WTC11 (cell line): Measurements from ENCODE around the gene NOA1. TPM values are rescaled to one million over a fixed set of nuclear protein-coding genes. Genes with fewer than 3 reads are reported as not detected.

Source experiments
- ATAC-seq: fragments of 200-7000 bp; cut with Tn5 transposase; 2 replicates; pipeline ENCODE4 v1.10.0; 2021; ENCODE audit warnings: mild to moderate bottlenecking, moderate library complexity
- CTCF ChIA-PET: fragments of 300-600 bp; sonication (Branson Sonifier 250); formaldehyde crosslinking; loops from one replicate; lab custom pipeline; 2021; ENCODE audit warnings: antibody characterized with exemption; lab: Charles Lee
- POLR2A ChIA-PET: fragments of 350-600 bp; sonication (Branson Sonifier 250); formaldehyde crosslinking; loops from one replicate; lab custom pipeline; 2021; ENCODE audit warnings: antibody characterized with exemption; lab: Charles Lee
- DNase-seq: peaks from one replicate; pipeline ENCODE4 v3.0.0; 2021; ENCODE audit warnings: low spot score
- H3K27ac Mint-ChIP-seq: 2 replicates; pipeline ENCODE4 v1.8.0; 2021; ENCODE audit warnings: mixed read lengths
- H3K27me3 Mint-ChIP-seq: 2 replicates; pipeline ENCODE4 v1.8.0; 2021; ENCODE audit warnings: low read depth, mild to moderate bottlenecking, moderate library complexity, mixed read lengths
- H3K36me3 Mint-ChIP-seq: 2 replicates; pipeline ENCODE4 v1.8.0; 2021; ENCODE audit warnings: mixed read lengths
- H3K4me1 Mint-ChIP-seq: 2 replicates; pipeline ENCODE4 v1.8.0; 2022; ENCODE audit warnings: mixed read lengths
- H3K4me3 Mint-ChIP-seq: 2 replicates; pipeline ENCODE4 v1.8.0; 2021; ENCODE audit warnings: mild to moderate bottlenecking, moderate library complexity, mixed read lengths
- H3K9me3 Mint-ChIP-seq: 2 replicates; pipeline ENCODE4 v1.8.0; 2021; ENCODE audit warnings: mixed read lengths
- ATF1 ChIP-seq: sonication (generic); formaldehyde crosslinking; IDR thresholded peaks from 2 replicates; pipeline ENCODE4 v1.8.1; 2023; ENCODE audit warnings: mild to moderate bottlenecking, moderate library complexity, missing genetic modification reagents
- CBFB ChIP-seq: sonication (generic); formaldehyde crosslinking; IDR thresholded peaks from 2 replicates; pipeline ENCODE4 v1.8.1; 2022; ENCODE audit warnings: mild to moderate bottlenecking, low read depth, missing genetic modification reagents
- CREM ChIP-seq: sonication (generic); formaldehyde crosslinking; IDR thresholded peaks from 2 replicates; pipeline ENCODE4 v1.8.1; 2022; ENCODE audit warnings: mild to moderate bottlenecking, missing genetic modification reagents, moderate library complexity
- EMX1 ChIP-seq: fragments of 250-450 bp; sonication (Bioruptor Pico); IDR thresholded peaks from 2 replicates; pipeline ENCODE4 v1.8.0; 2021; ENCODE audit warnings: mild to moderate bottlenecking
- ESRRA ChIP-seq: sonication (generic); formaldehyde crosslinking; IDR thresholded peaks from 2 replicates; pipeline ENCODE4 v1.8.1; 2022; ENCODE audit warnings: mild to moderate bottlenecking, missing genetic modification reagents, borderline replicate concordance
- FOXJ3 ChIP-seq: sonication (generic); formaldehyde crosslinking; IDR thresholded peaks from 2 replicates; pipeline ENCODE4 v1.9.0; 2021; ENCODE audit warnings: missing genetic modification reagents, mild to moderate bottlenecking, borderline replicate concordance
- FOXK1 ChIP-seq: sonication (generic); formaldehyde crosslinking; IDR thresholded peaks from 2 replicates; pipeline ENCODE4 v1.8.0; 2022; ENCODE audit warnings: mild to moderate bottlenecking, moderate library complexity, missing genetic modification reagents
- JAZF1 ChIP-seq: fragments of 250-450 bp; sonication (Bioruptor Pico); IDR thresholded peaks from 2 replicates; pipeline ENCODE4 v1.9.0; 2021; ENCODE audit warnings: moderate library complexity, mild to moderate bottlenecking, inconsistent platforms
- NR2C2 ChIP-seq: sonication (generic); formaldehyde crosslinking; IDR thresholded peaks from 2 replicates; pipeline ENCODE4 v1.8.0; 2022; ENCODE audit warnings: mild to moderate bottlenecking, missing genetic modification reagents
- OVOL2 ChIP-seq: fragments of 250-450 bp; sonication (Bioruptor Pico); IDR thresholded peaks from 2 replicates; pipeline ENCODE4 v1.9.0; 2021; ENCODE audit warnings: mild to moderate bottlenecking, borderline replicate concordance
- PRRX2 ChIP-seq: fragments of 250-450 bp; sonication (Bioruptor Pico); IDR thresholded peaks from 2 replicates; pipeline ENCODE4 v1.8.0; 2021; ENCODE audit warnings: mild to moderate bottlenecking
- SMAD3 ChIP-seq: sonication (generic); formaldehyde crosslinking; IDR thresholded peaks from 2 replicates; pipeline ENCODE4 v1.8.0; 2022; ENCODE audit warnings: missing genetic modification reagents, mild to moderate bottlenecking, borderline replicate concordance
- SOX15 ChIP-seq: fragments of 250-450 bp; sonication (Bioruptor Pico); IDR thresholded peaks from 2 replicates; pipeline ENCODE4 v1.9.0; 2021; ENCODE audit warnings: mild to moderate bottlenecking
- TEAD4 ChIP-seq: sonication (generic); formaldehyde crosslinking; IDR thresholded peaks from 2 replicates; pipeline ENCODE4 v1.8.0; 2022; ENCODE audit warnings: mild to moderate bottlenecking, missing genetic modification reagents
- ZBTB21 ChIP-seq: sonication (generic); formaldehyde crosslinking; IDR thresholded peaks from 2 replicates; pipeline ENCODE4 v1.8.1; 2023; ENCODE audit warnings: mild to moderate bottlenecking, missing genetic modification reagents, borderline replicate concordance
- ZNF138 ChIP-seq: sonication (generic); formaldehyde crosslinking; conservative IDR thresholded peaks from 2 replicates; pipeline ENCODE4 v1.8.1; 2022; ENCODE audit warnings: mild to moderate bottlenecking, moderate library complexity, missing genetic modification reagents
- ZNF423 ChIP-seq: fragments of 250-450 bp; sonication (Bioruptor Pico); IDR thresholded peaks from 2 replicates; pipeline ENCODE4 v2.1.2; 2022; ENCODE audit warnings: mild to moderate bottlenecking, moderate library complexity
- total RNA-seq: library from RNA; stranded (reverse); gene quantifications from 3 replicates; pipeline ENCODE4 v1.2.3, GENCODE V29; 2021
- TF ChIP-seq, protein P1 (sequence below): fragments of 250-450 bp; sonication (Bioruptor Pico); IDR thresholded peaks from 2 replicates; pipeline ENCODE4 v1.9.0; 2021; ENCODE audit warnings: moderate library complexity, mild to moderate bottlenecking, inconsistent platforms, borderline replicate concordance
- TF ChIP-seq, protein P2 (sequence below): sonication (generic); formaldehyde crosslinking; IDR thresholded peaks from 2 replicates; pipeline ENCODE4 v1.8.1; 2023; ENCODE audit warnings: mild to moderate bottlenecking, missing genetic modification reagents
- TF ChIP-seq, protein P3 (sequence below): sonication (generic); formaldehyde crosslinking; IDR thresholded peaks from 2 replicates; pipeline ENCODE4 v1.8.0; 2023; ENCODE audit warnings: missing genetic modification reagents
- TF ChIP-seq, protein P4 (sequence below): sonication (generic); formaldehyde crosslinking; IDR thresholded peaks from 2 replicates; pipeline ENCODE4 v1.8.1; 2022; ENCODE audit warnings: mild to moderate bottlenecking, moderate library complexity, missing genetic modification reagents
- TF ChIP-seq, protein P5 (sequence below): fragments of 250-450 bp; sonication (Bioruptor Pico); IDR thresholded peaks from 2 replicates; pipeline ENCODE4 v1.8.0; 2021; ENCODE audit warnings: mild to moderate bottlenecking
- TF ChIP-seq, protein P6 (sequence below): sonication (generic); formaldehyde crosslinking; IDR thresholded peaks from 2 replicates; pipeline ENCODE4 v1.8.1; 2023; ENCODE audit warnings: mild to moderate bottlenecking, missing genetic modification reagents
- TF ChIP-seq, protein P7 (sequence below): sonication (generic); formaldehyde crosslinking; IDR thresholded peaks from 2 replicates; pipeline ENCODE4 v1.8.0; 2022; ENCODE audit warnings: mild to moderate bottlenecking, missing genetic modification reagents
- TF ChIP-seq, protein P8 (sequence below): fragments of 200-600 bp; IDR thresholded peaks from 2 replicates; pipeline ENCODE4 v1.8.0; 2022; ENCODE audit warnings: antibody characterized with exemption
- TF ChIP-seq, protein P9 (sequence below): fragments of 250-450 bp; sonication (Bioruptor Pico); IDR thresholded peaks from 2 replicates; pipeline ENCODE4 v1.9.0; 2021; ENCODE audit warnings: mild to moderate bottlenecking

Gene NOA1
- total RNA-seq, 1 experiment from 2014 or later, result 35.7 TPM

DNA sequence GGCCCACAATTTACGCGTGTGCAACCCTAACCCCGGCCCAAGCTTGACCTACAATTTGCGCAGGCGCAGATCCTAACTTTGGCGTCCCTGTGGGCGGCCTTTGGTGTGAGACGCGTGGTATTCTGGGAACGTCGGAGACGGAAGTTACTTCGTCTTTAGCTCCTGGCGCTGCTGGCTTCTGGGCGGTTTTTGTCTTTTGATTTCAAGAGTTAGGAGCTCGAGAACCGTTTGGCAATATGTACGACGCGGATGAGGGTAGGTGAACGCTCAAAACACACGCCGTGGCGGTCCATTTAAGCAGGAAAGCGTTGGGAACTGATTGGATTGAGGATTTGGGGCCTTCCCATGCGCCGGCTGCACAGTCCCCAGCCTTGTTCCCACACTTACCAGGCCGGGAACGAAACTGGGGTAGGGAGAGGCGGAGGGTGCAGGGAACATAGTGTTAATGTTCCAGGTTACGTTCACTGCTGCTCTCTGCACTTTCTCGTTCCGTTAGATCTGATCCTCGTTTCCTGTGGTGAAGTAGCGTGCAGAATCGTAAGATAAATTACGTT is 1.4 kb upstream of the NOA1 start, which contains the start of gene POLR2B:
TSS of gene POLR2B (plus strand) at position 147 of the 554 bp plus-strand sequence. CDS start at position 237, 90 bp downstream.
- peaks cover 15% of the 10 kb centered on the region for H3K36me3 Mint-ChIP-seq
- H3K27ac Mint-ChIP-seq, result peak within 1 kb of the TSS; percentile 99
- peak within 1 kb of the TSS; percentile 99 for H3K4me3 Mint-ChIP-seq
- DNase-seq, result peak; percentile 95
- ATAC-seq, result peak; percentile 64
- no peaks in the 10 kb centered on the region for H3K9me3 Mint-ChIP-seq
- ChIA-PET CTCF (interaction anchor here (0.5 to 2.9 kb wide), 5 partner anchors 18 to 142 kb away, joined by 3 to 18 read pairs (median 8); partner anchors contain the start of gene REST), POLR2A (interaction anchor here (0.6 to 2.8 kb wide), 5 partner anchors 10 to 543 kb away, joined by 3 to 18 read pairs (median 6); partner anchors contain the start of genes PAICS, PPAT and REST)
- H3K27me3 Mint-ChIP-seq, result no peaks in the 10 kb centered on the region; the same call in 1 of the 2 replicates
- peaks cover 25% of the 10 kb centered on the region for H3K4me1 Mint-ChIP-seq
- TF ChIP-seq, protein P1, sequence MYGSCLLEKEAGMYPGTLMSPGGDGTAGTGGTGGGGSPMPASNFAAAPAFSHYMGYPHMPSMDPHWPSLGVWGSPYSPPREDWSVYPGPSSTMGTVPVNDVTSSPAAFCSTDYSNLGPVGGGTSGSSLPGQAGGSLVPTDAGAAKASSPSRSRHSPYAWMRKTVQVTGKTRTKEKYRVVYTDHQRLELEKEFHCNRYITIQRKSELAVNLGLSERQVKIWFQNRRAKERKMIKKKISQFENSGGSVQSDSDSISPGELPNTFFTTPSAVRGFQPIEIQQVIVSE (CRISPR knock-in tag), result no peak
- TF ChIP-seq, protein P2, sequence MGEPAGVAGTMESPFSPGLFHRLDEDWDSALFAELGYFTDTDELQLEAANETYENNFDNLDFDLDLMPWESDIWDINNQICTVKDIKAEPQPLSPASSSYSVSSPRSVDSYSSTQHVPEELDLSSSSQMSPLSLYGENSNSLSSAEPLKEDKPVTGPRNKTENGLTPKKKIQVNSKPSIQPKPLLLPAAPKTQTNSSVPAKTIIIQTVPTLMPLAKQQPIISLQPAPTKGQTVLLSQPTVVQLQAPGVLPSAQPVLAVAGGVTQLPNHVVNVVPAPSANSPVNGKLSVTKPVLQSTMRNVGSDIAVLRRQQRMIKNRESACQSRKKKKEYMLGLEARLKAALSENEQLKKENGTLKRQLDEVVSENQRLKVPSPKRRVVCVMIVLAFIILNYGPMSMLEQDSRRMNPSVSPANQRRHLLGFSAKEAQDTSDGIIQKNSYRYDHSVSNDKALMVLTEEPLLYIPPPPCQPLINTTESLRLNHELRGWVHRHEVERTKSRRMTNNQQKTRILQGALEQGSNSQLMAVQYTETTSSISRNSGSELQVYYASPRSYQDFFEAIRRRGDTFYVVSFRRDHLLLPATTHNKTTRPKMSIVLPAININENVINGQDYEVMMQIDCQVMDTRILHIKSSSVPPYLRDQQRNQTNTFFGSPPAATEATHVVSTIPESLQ (CRISPR knock-in tag), result no peak
- peak; percentile 72; the same call in 1 of the 2 replicates for TF ChIP-seq CREM
- TF ChIP-seq NR2C2 (CRISPR knock-in tag), result no peak
- TF ChIP-seq FOXK1, result 0 out of 2 replicates have a peak, but pooled peaks have one; percentile 27
- TF ChIP-seq ZNF138 (CRISPR knock-in tag), result no peak
- TF ChIP-seq ZNF423 (CRISPR knock-in tag), result no peak
- no peak for TF ChIP-seq JAZF1 (CRISPR knock-in tag)
- TF ChIP-seq, protein P3, sequence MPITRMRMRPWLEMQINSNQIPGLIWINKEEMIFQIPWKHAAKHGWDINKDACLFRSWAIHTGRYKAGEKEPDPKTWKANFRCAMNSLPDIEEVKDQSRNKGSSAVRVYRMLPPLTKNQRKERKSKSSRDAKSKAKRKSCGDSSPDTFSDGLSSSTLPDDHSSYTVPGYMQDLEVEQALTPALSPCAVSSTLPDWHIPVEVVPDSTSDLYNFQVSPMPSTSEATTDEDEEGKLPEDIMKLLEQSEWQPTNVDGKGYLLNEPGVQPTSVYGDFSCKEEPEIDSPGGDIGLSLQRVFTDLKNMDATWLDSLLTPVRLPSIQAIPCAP (CRISPR knock-in tag), result no peak
- TF ChIP-seq, protein P4, sequence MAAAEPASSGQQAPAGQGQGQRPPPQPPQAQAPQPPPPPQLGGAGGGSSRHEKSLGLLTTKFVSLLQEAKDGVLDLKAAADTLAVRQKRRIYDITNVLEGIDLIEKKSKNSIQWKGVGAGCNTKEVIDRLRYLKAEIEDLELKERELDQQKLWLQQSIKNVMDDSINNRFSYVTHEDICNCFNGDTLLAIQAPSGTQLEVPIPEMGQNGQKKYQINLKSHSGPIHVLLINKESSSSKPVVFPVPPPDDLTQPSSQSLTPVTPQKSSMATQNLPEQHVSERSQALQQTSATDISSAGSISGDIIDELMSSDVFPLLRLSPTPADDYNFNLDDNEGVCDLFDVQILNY, result no peak
- TF ChIP-seq TEAD4 (CRISPR knock-in tag), result no peak
- no peak for TF ChIP-seq ZBTB21
- no peak for TF ChIP-seq EMX1
- no peak for TF ChIP-seq CBFB (CRISPR knock-in tag)
- TF ChIP-seq ESRRA, result no peak
- no peak for TF ChIP-seq PRRX2 (CRISPR knock-in tag)
- TF ChIP-seq, protein P5, sequence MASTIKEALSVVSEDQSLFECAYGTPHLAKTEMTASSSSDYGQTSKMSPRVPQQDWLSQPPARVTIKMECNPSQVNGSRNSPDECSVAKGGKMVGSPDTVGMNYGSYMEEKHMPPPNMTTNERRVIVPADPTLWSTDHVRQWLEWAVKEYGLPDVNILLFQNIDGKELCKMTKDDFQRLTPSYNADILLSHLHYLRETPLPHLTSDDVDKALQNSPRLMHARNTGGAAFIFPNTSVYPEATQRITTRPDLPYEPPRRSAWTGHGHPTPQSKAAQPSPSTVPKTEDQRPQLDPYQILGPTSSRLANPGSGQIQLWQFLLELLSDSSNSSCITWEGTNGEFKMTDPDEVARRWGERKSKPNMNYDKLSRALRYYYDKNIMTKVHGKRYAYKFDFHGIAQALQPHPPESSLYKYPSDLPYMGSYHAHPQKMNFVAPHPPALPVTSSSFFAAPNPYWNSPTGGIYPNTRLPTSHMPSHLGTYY (CRISPR knock-in tag), result no peak
- no peak for TF ChIP-seq SMAD3
- TF ChIP-seq, protein P6, sequence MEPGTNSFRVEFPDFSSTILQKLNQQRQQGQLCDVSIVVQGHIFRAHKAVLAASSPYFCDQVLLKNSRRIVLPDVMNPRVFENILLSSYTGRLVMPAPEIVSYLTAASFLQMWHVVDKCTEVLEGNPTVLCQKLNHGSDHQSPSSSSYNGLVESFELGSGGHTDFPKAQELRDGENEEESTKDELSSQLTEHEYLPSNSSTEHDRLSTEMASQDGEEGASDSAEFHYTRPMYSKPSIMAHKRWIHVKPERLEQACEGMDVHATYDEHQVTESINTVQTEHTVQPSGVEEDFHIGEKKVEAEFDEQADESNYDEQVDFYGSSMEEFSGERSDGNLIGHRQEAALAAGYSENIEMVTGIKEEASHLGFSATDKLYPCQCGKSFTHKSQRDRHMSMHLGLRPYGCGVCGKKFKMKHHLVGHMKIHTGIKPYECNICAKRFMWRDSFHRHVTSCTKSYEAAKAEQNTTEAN (CRISPR knock-in tag), result 0 out of 2 replicates have a peak, but pooled peaks have one; percentile 43
- TF ChIP-seq ATF1, result no peak
- no peak for TF ChIP-seq SOX15 (CRISPR knock-in tag)
- no peak for TF ChIP-seq OVOL2 (CRISPR knock-in tag)
- no peak for TF ChIP-seq FOXJ3
- TF ChIP-seq, protein P7, sequence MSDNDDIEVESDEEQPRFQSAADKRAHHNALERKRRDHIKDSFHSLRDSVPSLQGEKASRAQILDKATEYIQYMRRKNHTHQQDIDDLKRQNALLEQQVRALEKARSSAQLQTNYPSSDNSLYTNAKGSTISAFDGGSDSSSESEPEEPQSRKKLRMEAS, result peak; percentile 67
- TF ChIP-seq, protein P8, sequence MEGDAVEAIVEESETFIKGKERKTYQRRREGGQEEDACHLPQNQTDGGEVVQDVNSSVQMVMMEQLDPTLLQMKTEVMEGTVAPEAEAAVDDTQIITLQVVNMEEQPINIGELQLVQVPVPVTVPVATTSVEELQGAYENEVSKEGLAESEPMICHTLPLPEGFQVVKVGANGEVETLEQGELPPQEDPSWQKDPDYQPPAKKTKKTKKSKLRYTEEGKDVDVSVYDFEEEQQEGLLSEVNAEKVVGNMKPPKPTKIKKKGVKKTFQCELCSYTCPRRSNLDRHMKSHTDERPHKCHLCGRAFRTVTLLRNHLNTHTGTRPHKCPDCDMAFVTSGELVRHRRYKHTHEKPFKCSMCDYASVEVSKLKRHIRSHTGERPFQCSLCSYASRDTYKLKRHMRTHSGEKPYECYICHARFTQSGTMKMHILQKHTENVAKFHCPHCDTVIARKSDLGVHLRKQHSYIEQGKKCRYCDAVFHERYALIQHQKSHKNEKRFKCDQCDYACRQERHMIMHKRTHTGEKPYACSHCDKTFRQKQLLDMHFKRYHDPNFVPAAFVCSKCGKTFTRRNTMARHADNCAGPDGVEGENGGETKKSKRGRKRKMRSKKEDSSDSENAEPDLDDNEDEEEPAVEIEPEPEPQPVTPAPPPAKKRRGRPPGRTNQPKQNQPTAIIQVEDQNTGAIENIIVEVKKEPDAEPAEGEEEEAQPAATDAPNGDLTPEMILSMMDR, result no peak
- TF ChIP-seq, protein P9, sequence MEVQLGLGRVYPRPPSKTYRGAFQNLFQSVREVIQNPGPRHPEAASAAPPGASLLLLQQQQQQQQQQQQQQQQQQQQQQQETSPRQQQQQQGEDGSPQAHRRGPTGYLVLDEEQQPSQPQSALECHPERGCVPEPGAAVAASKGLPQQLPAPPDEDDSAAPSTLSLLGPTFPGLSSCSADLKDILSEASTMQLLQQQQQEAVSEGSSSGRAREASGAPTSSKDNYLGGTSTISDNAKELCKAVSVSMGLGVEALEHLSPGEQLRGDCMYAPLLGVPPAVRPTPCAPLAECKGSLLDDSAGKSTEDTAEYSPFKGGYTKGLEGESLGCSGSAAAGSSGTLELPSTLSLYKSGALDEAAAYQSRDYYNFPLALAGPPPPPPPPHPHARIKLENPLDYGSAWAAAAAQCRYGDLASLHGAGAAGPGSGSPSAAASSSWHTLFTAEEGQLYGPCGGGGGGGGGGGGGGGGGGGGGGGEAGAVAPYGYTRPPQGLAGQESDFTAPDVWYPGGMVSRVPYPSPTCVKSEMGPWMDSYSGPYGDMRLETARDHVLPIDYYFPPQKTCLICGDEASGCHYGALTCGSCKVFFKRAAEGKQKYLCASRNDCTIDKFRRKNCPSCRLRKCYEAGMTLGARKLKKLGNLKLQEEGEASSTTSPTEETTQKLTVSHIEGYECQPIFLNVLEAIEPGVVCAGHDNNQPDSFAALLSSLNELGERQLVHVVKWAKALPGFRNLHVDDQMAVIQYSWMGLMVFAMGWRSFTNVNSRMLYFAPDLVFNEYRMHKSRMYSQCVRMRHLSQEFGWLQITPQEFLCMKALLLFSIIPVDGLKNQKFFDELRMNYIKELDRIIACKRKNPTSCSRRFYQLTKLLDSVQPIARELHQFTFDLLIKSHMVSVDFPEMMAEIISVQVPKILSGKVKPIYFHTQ, result peak; percentile 22; the same call in 1 of the 2 replicates
